ENCODE data around the gene GINM1.

DNA sequence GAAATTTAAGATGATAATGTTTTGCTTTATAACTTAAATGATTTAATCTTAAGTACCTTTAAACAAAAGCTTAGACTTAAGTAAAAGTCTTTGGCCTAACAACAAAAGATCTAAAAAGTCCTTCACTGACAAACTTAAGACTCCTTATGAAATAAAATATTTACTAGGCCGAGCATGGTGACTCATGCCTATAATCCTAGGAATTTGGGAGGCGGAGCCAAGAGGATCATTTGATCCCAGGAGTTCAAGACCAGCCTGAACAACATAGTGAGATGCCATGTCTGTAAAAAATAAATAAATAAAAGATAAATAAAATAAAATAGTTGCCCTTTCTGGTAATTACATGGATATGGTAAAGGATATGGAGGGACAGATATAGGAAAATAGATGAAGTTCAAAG lies 69.9 kb downstream of the GINM1 start:
- TF ChIP-seq CTCF (conservative IDR thresholded peaks at IDR 0.05) (no peak), ZFX (IDR thresholded peaks at IDR 0.05) (no peak)

Measured in C4-2B (cell line).